Measurements from ENCODE around the gene SOX6. TPM values are rescaled to one million over a fixed set of nuclear protein-coding genes. Genes with fewer than 3 reads are reported as not detected.

The SOX6 gene
- total RNA-seq, 1 donor from 2014 or later: 1.6 TPM

GRCh38 chr11:16346975-16347374 lies 9.4 kb downstream of the SOX6 start:
- intact Hi-C loops (cut with DNase I): no loop called here

GRCh38 chr11:16341853-16342252 lies 14.5 kb downstream of the SOX6 start:
- Histone ChIP-seq H3K27me3 (no peaks in the 10 kb centered on the region), H3K4me3 (no peak overlapping the region), H3K27ac (no peak overlapping the region), H3K36me3 (no peaks in the 10 kb centered on the region), H3K9me3 (no peaks in the 10 kb centered on the region), H3K4me1 (no peaks in the 10 kb centered on the region)
- intact Hi-C loops (cut with DNase I): no loop called here
- TF ChIP-seq CTCF (IDR thresholded peaks at IDR 0.05): no peak
- no peak for DNase-seq (ENCODE audit: low spot score in 2 of 2)

More at GRCh38 chr11:16346975-16347374, 9.4 kb downstream of the SOX6 start:
- Histone ChIP-seq H3K27me3 (no peaks in the 10 kb centered on the region), H3K4me1 (no peaks in the 10 kb centered on the region), H3K36me3 (no peaks in the 10 kb centered on the region), H3K4me3 (no peak overlapping the region), H3K9me3 (no peaks in the 10 kb centered on the region), H3K27ac (no peak overlapping the region)
- no peak for TF ChIP-seq CTCF (IDR thresholded peaks at IDR 0.05)
- DNase-seq (ENCODE audit: low spot score in 2 of 2): no peak

GRCh38 chr11:16338393-16338792 lies 18.0 kb downstream of the SOX6 start:
- Histone ChIP-seq H3K4me3 (no peak overlapping the region), H3K27ac (no peak overlapping the region), H3K27me3 (no peaks in the 10 kb centered on the region), H3K4me1 (no peaks in the 10 kb centered on the region), H3K36me3 (no peaks in the 10 kb centered on the region), H3K9me3 (no peaks in the 10 kb centered on the region)
- no peak for TF ChIP-seq CTCF (IDR thresholded peaks at IDR 0.05)
- DNase-seq (ENCODE audit: low spot score in 2 of 2): no peak
- intact Hi-C loops (cut with DNase I): no loop called here

GRCh38 chr11:16337421-16338213 lies 18.7 kb downstream of the SOX6 start:
- TF ChIP-seq CTCF (IDR thresholded peaks at IDR 0.05): no peak
- no peaks in the 10 kb centered on the region for H3K4me1 ChIP-seq
- H3K4me3 ChIP-seq: no peak overlapping the region
- H3K27me3 ChIP-seq: no peaks in the 10 kb centered on the region
- no peak for DNase-seq (ENCODE audit: low spot score in 2 of 2)
- no peaks in the 10 kb centered on the region for H3K36me3 ChIP-seq
- H3K9me3 ChIP-seq: no peaks in the 10 kb centered on the region
- intact Hi-C loops (cut with DNase I): no loop called here
- no peak overlapping the region for H3K27ac ChIP-seq

- TF ChIP-seq CTCF (IDR thresholded peaks at IDR 0.05): no peak
- intact Hi-C loops (cut with DNase I): no loop called here
- no peaks in the 10 kb centered on the region for H3K36me3 ChIP-seq
- no peak overlapping the region for H3K27ac ChIP-seq
- DNase-seq (ENCODE audit: low spot score in 2 of 2): no peak
- no peaks in the 10 kb centered on the region for H3K27me3 ChIP-seq
- H3K4me1 ChIP-seq: no peaks in the 10 kb centered on the region
- no peaks in the 10 kb centered on the region for H3K9me3 ChIP-seq
- H3K4me3 ChIP-seq: no peak overlapping the region
These were observed 19.6 kb downstream of the SOX6 start for GRCh38 chr11:16336721-16337120.

All from ascending aorta (tissue), 2 donors.